Measurements from ENCODE around the gene PPP2R5A. TPM values are rescaled to one million over a fixed set of nuclear protein-coding genes. Genes with fewer than 3 reads are reported as not detected.

The PPP2R5A gene
- total RNA-seq, 2 donors from 2014 or later, result 48.8 to 81.5 TPM

DNA sequence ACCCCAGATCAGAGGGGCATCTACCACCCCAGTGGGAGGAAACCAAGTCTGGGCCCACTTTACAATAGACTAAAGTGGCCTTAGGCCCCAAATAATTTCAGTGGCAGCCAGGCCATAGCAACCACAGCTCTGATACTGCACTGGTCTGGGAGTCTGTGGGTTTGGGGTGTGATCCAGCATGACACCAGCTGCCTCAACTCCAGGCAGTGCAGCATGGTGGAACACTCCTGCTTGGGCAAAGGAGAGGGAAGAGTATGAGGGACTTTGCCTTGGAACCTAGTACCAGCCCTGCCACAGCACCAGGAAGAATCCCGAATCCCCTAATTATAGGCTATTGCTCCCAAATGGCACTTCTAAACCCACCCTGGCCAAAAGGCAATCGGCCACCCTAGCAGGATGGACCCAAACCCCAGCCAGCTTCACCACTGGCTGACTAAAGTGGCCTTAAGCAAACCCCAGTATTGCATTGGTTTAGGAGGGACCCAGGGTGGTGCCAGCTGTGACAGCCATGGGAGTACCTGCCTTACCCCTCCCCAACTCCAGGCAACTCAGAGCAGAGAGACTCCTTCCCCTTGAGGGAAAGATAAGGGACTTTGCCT is 82.4 kb downstream of the PPP2R5A start:
- peaks cover 2% of the 10 kb centered on the region for H3K36me3 ChIP-seq
- TF ChIP-seq, protein P1, sequence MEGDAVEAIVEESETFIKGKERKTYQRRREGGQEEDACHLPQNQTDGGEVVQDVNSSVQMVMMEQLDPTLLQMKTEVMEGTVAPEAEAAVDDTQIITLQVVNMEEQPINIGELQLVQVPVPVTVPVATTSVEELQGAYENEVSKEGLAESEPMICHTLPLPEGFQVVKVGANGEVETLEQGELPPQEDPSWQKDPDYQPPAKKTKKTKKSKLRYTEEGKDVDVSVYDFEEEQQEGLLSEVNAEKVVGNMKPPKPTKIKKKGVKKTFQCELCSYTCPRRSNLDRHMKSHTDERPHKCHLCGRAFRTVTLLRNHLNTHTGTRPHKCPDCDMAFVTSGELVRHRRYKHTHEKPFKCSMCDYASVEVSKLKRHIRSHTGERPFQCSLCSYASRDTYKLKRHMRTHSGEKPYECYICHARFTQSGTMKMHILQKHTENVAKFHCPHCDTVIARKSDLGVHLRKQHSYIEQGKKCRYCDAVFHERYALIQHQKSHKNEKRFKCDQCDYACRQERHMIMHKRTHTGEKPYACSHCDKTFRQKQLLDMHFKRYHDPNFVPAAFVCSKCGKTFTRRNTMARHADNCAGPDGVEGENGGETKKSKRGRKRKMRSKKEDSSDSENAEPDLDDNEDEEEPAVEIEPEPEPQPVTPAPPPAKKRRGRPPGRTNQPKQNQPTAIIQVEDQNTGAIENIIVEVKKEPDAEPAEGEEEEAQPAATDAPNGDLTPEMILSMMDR (IDR thresholded peaks at IDR 0.05), result no peak
- no peak overlapping the region for H3K27ac ChIP-seq
- no peaks in the 10 kb centered on the region for H3K27me3 ChIP-seq
- H3K9me3 ChIP-seq, result no peaks in the 10 kb centered on the region
- DNase-seq (ENCODE audit: low spot score), result no peak
- no peak overlapping the region for H3K4me3 ChIP-seq
- H3K4me1 ChIP-seq, result peaks cover 0 to 22% of the 10 kb centered on the region in 2 donors

DNA sequence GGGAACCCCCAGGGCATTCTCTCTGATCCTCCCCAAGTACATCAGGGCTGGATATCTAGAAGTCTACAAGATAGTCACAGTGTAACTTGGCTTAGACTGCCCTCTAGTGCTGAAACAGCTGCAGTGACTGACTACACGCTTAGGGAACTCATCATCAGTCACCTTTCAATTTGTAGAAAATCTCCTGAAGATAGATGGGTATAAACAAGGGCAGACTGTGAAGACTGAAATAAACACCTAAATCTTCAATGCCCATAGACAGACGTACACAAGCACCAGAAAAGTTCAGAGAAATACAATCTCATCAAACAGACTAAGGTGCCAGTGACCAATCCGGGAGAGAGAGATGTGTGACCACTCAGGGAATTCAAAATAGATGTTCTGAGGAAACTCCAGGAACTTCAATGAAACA is 82.9 kb downstream of the PPP2R5A start:
- no peaks in the 10 kb centered on the region for H3K36me3 ChIP-seq
- no peaks in the 10 kb centered on the region for H3K9me3 ChIP-seq
- H3K4me1 ChIP-seq, result peaks cover 0 to 22% of the 10 kb centered on the region in 2 donors
- DNase-seq (ENCODE audit: low spot score), result no peak
- H3K27ac ChIP-seq, result no peak overlapping the region
- H3K4me3 ChIP-seq, result no peak overlapping the region
- TF ChIP-seq, protein P1 (IDR thresholded peaks at IDR 0.05), result peak; percentile 60 to 85
- no peaks in the 10 kb centered on the region for H3K27me3 ChIP-seq

DNA sequence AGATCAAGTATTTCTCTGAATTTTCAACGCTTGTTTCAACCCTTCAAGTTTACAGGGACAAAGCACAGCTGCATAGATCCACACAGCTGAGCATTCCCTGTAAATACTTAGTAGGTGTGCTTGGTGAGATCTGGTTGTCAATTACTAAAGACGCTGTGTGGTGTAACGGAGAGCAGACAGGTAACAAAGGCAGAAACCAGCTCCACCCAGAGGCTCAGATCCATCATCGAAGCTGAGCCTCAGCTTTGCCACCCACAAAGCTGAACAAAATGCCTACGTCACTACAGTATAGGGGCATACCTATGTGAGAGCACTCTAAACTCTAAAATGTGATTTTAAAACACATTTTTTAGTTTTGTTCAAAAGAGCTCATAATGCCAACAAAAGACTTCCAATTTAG is 90.8 kb downstream of the PPP2R5A start:
- no peaks in the 10 kb centered on the region for H3K9me3 ChIP-seq
- H3K36me3 ChIP-seq, result peaks cover 18% of the 10 kb centered on the region
- no peaks in the 10 kb centered on the region for H3K4me1 ChIP-seq
- DNase-seq (ENCODE audit: low spot score), result no peak
- H3K27me3 ChIP-seq, result no peaks in the 10 kb centered on the region
- H3K4me3 ChIP-seq, result no peak overlapping the region
- no peak overlapping the region for H3K27ac ChIP-seq
- TF ChIP-seq, protein P1 (IDR thresholded peaks at IDR 0.05), result no peak

DNA sequence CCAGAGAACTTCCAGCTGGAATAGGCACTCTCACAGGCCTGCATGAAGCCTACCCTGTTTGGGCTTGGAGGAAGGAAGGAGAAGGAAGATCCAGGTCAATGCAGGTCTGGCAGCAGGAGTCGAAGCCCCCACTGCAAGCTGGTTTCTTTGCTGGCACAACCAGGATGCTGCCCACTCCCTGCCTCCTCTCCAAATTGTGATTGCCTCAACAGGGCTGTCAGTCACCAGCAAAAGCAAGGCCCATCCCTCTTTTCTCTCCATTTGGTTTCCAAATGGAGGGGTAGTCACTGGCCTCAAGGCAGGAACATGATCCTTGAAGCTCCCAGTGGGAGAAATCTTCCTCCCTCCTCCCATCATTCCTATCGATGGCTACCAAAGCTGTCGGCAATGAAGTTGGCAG is 92.4 kb downstream of the PPP2R5A start:
- TF ChIP-seq, protein P1 (IDR thresholded peaks at IDR 0.05), result no peak
- Histone ChIP-seq H3K27me3 (no peaks in the 10 kb centered on the region), H3K27ac (no peak overlapping the region), H3K4me3 (no peak overlapping the region), H3K9me3 (no peaks in the 10 kb centered on the region), H3K4me1 (no peaks in the 10 kb centered on the region), H3K36me3 (peaks cover 18% of the 10 kb centered on the region)
- no peak for DNase-seq (ENCODE audit: low spot score)

DNA sequence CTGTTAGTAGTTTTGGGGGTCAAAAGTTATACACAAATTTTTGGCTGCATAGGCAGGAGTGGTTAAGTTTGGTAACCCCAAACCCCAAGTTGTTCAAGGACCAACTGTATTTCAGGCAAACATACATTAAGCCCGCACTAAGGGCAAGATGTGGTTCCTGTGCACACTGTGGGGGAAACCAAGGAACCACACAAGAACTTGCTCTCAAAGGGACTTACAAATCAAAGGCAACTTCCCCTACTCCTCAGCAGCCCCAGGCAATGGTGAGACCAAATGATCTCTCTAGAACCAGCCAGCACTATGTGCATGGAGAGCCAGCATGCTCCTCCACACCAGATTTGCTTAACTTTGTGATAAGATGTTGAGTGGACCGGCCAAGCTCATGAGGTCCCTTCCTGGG is 94.2 kb downstream of the PPP2R5A start:
- no peaks in the 10 kb centered on the region for H3K27me3 ChIP-seq
- TF ChIP-seq, protein P1 (IDR thresholded peaks at IDR 0.05), result no peak
- H3K4me3 ChIP-seq, result no peak overlapping the region
- peaks cover 18% of the 10 kb centered on the region for H3K36me3 ChIP-seq
- no peak overlapping the region for H3K27ac ChIP-seq
- no peaks in the 10 kb centered on the region for H3K4me1 ChIP-seq
- no peaks in the 10 kb centered on the region for H3K9me3 ChIP-seq
- DNase-seq (ENCODE audit: low spot score), result no peak
